ENCODE results near the gene CLIC3. TPM values are rescaled to one million over a fixed set of nuclear protein-coding genes. Genes with fewer than 3 reads are reported as not detected.
A peak's percentile ranks its signal among the peaks of the same experiment; 100 is the strongest.

CLIC3 gene
- polyA plus RNA-seq, 3 donors from 2014 or later = 673 to 911 (median 762) TPM

GRCh38 chr9:136995362-136995761 lies 1.0 kb downstream of the CLIC3 start:
- Mint-ChIP-seq H3K27ac (peak overlapping the region in 5 of 6 donors; percentile 35 to 99 (median 86)), H3K36me3 (no peaks in the 10 kb centered on the region), H3K4me1 (peaks cover 58 to 64% of the 10 kb centered on the region in 2 donors), H3K4me3 (peak overlapping the region; percentile 53 to 91 (median 85)), H3K27me3 (ENCODE audit: low read depth in 3 of 3) (peaks cover 18 to 47% (median 30%) of the 10 kb centered on the region in 3 donors), H3K9me3 (no peaks in the 10 kb centered on the region)
- DNase-seq = no peak

DNA sequence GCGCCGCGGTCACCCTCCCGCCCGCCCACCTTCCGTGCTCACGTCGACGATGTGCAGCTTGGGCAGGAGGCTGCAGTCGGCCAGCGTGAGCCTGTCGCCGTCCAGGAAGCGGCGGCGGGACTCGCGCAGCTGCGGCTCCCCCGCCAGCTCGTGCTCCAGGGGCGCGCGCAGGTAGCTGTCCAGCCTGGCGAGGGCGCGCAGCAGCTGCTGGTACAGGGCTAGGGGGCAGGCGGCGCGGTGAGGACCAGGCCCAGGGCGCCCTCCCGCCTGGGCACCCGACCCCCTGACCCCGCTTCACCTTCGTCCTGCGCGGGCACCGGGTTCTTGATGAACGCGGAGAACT lies 1.5 kb downstream of the CLIC3 start:
- peaks cover 53 to 59% of the 10 kb centered on the region in 2 donors for H3K4me1 Mint-ChIP-seq
- H3K27me3 Mint-ChIP-seq (ENCODE audit: low read depth in 3 of 3) = peaks cover 13 to 41% (median 26%) of the 10 kb centered on the region in 3 donors
- peak in 2 of 3 donors; percentile 19 to 50 for DNase-seq

GRCh38 chr9:136994180-136994887 lies 2.0 kb downstream of the CLIC3 start:
- Mint-ChIP-seq H3K27ac (peak overlapping the region in 5 of 6 donors; percentile 89 to 98 (median 97)), H3K4me1 (peaks cover 50 to 53% of the 10 kb centered on the region in 2 donors), H3K4me3 (peak overlapping the region; percentile 87 to 89 (median 88)), H3K27me3 (ENCODE audit: low read depth in 3 of 3) (peaks cover 12 to 39% (median 26%) of the 10 kb centered on the region in 3 donors), H3K9me3 (no peaks in the 10 kb centered on the region), H3K36me3 (no peaks in the 10 kb centered on the region)
- peak in 1 of 3 donors; percentile 14 for DNase-seq

More for the DNA sequence above, 1.5 kb downstream of the CLIC3 start:
- peak overlapping the region; percentile 53 to 91 (median 85) for H3K4me3 Mint-ChIP-seq
- no peaks in the 10 kb centered on the region for H3K9me3 Mint-ChIP-seq
- no peaks in the 10 kb centered on the region for H3K36me3 Mint-ChIP-seq
- peak overlapping the region in 3 of 6 donors; percentile 86 to 99 (median 99) for H3K27ac Mint-ChIP-seq

- Mint-ChIP-seq H3K9me3 (no peaks in the 10 kb centered on the region), H3K36me3 (peaks cover 0 to under 1% (median 0%) of the 10 kb centered on the region in 3 donors), H3K27me3 (ENCODE audit: low read depth in 3 of 3) (peaks cover 5 to 37% (median 21%) of the 10 kb centered on the region in 3 donors), H3K4me1 (peaks cover 38 to 40% of the 10 kb centered on the region in 2 donors), H3K27ac (peak overlapping the region; percentile 89 to 98 (median 96)), H3K4me3 (peak overlapping the region; percentile 87 to 89 (median 88))
- DNase-seq = no peak
Measured at GRCh38 chr9:136992819-136993369, 3.5 kb downstream of the CLIC3 start.

DNA sequence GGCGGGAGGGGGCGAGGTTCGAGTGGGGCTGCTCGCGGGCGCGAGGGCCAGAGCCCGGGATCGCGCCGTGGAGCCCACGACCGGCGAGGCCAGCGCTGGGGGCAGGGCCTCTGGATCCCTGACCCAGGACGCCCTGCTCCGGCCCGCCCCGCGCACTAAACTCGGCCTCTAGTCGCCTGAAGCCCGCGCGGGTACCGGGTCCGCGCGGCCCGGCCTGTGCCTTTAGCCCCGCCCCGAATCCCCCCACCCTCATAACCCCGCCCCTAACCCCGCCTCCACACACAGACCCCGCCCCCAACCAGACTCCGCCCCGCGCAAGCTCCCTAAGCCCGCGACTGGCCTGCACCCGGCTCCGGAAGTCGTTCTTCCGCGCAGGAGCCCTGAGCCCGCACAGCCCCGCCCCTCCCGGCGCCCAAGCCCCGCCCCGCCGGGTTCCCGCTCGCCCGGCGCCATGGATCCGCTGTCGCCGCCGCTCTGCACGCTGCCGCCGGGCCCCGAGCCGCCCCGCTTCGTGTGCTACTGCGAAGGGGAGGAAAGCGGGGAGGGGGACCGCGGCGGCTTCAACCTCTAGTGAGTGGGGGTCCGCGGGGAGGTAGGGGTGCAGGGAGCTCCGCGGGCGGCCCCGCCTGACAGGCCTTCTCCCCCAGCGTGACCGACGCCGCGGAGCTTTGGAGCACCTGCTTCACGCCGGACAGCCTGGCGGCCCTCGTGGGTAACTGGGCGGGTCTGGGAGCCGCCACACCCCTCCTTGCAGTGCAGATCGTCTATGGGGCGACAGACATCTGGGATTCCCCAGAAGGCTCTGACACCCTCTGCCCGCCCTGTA lies 4.2 kb downstream of the CLIC3 start, which contains the start of gene PAXX:
TSS of gene PAXX (plus strand) at position 430 of the 826 bp plus-strand sequence. CDS start at position 452, 22 bp downstream.
- peak; percentile 92 to 94 (median 94) for DNase-seq
- Mint-ChIP-seq H3K4me3 (peak within 1 kb of the TSS; percentile 87 to 89 (median 88)), H3K9me3 (no peaks in the 10 kb centered on the region), H3K27ac (peak within 1 kb of the TSS; percentile 89 to 98 (median 96)), H3K4me1 (peaks cover 31 to 33% of the 10 kb centered on the region in 2 donors), H3K36me3 (peaks cover 0 to 4% (median 0%) of the 10 kb centered on the region in 3 donors), H3K27me3 (ENCODE audit: low read depth in 3 of 3) (peaks cover 0 to 31% (median 17%) of the 10 kb centered on the region in 3 donors)

DNA sequence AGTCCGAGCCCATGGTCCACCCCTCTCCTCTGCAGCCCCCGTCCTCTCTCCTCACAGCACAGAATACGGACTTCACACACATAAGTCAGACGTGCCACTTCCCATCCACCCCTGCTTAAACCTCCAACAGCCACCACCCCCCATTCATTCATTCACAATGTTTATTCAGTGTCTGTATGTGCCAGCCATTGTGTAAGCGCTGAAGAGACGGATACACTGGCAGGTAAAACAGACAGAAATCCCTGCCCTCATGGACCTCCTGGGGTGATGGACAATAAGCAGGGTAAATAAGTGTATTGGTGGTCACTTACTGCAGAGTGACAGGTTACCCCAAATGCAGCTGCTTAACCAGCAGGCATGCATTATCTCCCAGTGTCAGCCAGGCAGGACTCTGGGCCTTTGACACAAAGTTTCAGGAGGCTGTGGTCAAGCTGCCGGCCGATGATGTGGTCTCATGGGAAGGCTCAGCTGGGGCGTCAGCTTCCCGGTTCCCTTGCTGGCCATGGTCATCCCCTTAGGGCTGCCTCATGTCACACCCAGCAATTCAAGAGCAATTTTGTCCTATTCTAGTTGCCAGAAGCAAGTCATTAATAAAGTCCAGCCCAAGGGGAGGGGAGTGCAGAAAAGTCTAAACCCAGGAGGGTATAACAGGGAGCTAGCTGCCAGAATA lies 6.0 kb downstream of the CLIC3 start:
- Mint-ChIP-seq H3K9me3 (no peaks in the 10 kb centered on the region), H3K27me3 (ENCODE audit: low read depth in 3 of 3) (peaks cover 2 to 20% (median 12%) of the 10 kb centered on the region in 3 donors), H3K36me3 (peaks cover 0 to 4% (median 0%) of the 10 kb centered on the region in 3 donors), H3K4me1 (peaks cover 22 to 24% of the 10 kb centered on the region in 2 donors), H3K4me3 (peak overlapping the region; percentile 73 to 82 (median 81)), H3K27ac (peak overlapping the region; percentile 63 to 95 (median 85))
- DNase-seq = no peak

- DNase-seq = no peak
- peaks cover 5 to 16% (median 13%) of the 10 kb centered on the region in 3 donors for H3K27me3 Mint-ChIP-seq (ENCODE audit: low read depth in 3 of 3)
- H3K9me3 Mint-ChIP-seq = no peaks in the 10 kb centered on the region
- H3K4me3 Mint-ChIP-seq = no peak overlapping the region
- peak overlapping the region in 1 of 6 donors; percentile 24 for H3K27ac Mint-ChIP-seq
- peaks cover 23 to 24% of the 10 kb centered on the region in 2 donors for H3K4me1 Mint-ChIP-seq
- H3K36me3 Mint-ChIP-seq = peaks cover 0 to 7% (median 2%) of the 10 kb centered on the region in 3 donors
Measured at GRCh38 chr9:136988872-136989271, 7.5 kb downstream of the CLIC3 start.

DNA sequence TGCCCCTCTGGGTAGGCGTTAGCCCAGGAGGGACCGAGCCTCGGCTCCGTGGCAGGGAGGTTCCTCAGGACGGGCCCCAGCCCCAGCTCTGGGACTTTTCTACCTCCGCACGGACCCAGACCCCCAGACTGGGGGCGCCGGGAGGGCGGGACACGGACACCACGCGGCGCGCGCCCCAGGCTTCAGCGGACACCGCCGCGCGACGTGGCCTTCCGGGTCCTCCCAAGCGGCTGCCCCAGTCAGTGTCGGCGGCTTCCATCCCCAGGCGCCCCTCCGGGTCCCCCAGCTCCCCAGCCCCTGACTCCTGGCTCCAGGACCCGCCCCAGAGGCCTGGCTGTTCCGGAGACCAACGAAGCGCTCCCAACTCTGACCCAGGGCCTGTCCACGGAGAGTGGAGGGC lies 10.5 kb downstream of the CLIC3 start:
- Mint-ChIP-seq H3K4me3 (peak overlapping the region in 1 of 5 donors; percentile 21), H3K4me1 (peaks cover 8 to 10% of the 10 kb centered on the region in 2 donors), H3K27me3 (ENCODE audit: low read depth in 3 of 3) (peaks cover 4 to 9% (median 8%) of the 10 kb centered on the region in 3 donors), H3K27ac (no peak overlapping the region), H3K36me3 (peaks cover 0 to 9% (median 4%) of the 10 kb centered on the region in 3 donors), H3K9me3 (no peaks in the 10 kb centered on the region)
- DNase-seq = no peak

DNA sequence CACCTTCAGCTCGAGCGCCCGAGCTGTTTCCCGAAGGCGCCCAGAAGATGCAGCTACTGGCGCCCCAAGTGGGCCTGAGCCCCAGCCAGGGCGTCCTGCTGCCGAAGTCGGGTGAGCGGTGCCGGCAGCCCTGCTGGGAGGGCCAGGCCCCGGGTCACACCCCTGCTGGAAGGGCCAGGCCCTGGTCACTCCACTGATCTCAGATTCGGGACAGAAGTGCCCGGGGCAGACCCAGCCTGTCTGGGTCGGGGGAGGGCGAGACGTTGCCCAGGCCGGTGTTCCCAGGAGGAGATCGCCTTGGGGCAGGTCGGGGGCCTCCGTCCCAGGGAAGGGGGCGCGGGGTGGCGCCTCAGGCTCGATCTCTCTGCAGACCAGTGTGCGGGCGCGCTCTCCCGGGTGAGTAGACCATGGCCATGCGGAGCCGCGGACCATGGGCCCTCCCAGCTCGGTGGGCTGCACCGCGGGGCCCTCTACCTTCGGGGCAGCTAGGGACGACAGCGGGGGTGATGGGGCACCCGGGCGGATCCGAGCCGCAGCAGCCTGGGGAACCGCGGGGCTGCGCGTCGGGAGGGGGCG lies 11.3 kb downstream of the CLIC3 start:
- Mint-ChIP-seq H3K9me3 (no peaks in the 10 kb centered on the region), H3K4me3 (no peak overlapping the region), H3K27me3 (ENCODE audit: low read depth in 3 of 3) (peaks cover 2 to 9% (median 8%) of the 10 kb centered on the region in 3 donors), H3K27ac (no peak overlapping the region), H3K36me3 (peaks cover 0 to 9% (median 4%) of the 10 kb centered on the region in 3 donors), H3K4me1 (peaks cover 6 to 7% of the 10 kb centered on the region in 2 donors)
- DNase-seq = no peak

DNA sequence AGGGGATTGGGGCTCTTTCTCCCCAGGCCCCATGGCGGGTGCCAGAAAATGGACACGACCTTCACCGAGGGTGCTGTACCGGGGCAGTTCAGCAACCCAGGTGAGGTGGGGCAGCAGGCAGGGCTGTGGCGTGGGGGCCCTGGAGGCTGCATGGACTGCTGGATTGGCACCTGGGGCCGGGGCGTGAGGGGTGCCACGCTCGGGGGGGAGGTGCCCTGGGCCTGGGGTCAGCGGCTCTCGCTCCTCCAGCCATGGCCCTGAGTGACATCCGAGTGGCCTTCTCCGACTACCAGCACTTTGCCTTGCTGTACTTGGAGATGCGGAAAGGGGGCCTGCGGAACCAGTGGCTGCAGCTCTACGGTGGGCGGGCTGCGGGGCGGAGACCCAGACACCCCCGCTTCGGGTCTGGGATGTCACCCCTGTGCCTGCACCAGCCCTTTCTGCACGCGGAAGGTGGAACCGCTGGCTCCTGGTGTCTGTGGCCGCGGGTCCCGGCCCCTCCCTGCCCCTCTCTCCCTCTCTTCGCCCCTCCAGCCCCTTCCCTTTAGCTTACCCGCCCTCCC lies 11.8 kb downstream of the CLIC3 start:
- no peak for DNase-seq
- Mint-ChIP-seq H3K4me1 (peaks cover 6 to 7% of the 10 kb centered on the region in 2 donors), H3K9me3 (no peaks in the 10 kb centered on the region), H3K27me3 (ENCODE audit: low read depth in 3 of 3) (peaks cover 2 to 9% (median 8%) of the 10 kb centered on the region in 3 donors), H3K4me3 (no peak overlapping the region), H3K36me3 (peaks cover 0 to 9% (median 4%) of the 10 kb centered on the region in 3 donors), H3K27ac (no peak overlapping the region)

- peak overlapping the region in 3 of 5 donors; percentile 3 to 21 (median 16) for H3K4me3 Mint-ChIP-seq
- H3K9me3 Mint-ChIP-seq = no peaks in the 10 kb centered on the region
- peaks cover 2 to 9% (median 4%) of the 10 kb centered on the region in 3 donors for H3K27me3 Mint-ChIP-seq (ENCODE audit: low read depth in 3 of 3)
- peaks cover 6 to 7% of the 10 kb centered on the region in 2 donors for H3K4me1 Mint-ChIP-seq
- H3K27ac Mint-ChIP-seq = no peak overlapping the region
- peaks cover 0 to 9% (median 4%) of the 10 kb centered on the region in 3 donors for H3K36me3 Mint-ChIP-seq
- DNase-seq = no peak
Measured at GRCh38 chr9:136983656-136984314, 12.6 kb downstream of the CLIC3 start.

GRCh38 chr9:136983167-136983566 lies 13.2 kb downstream of the CLIC3 start:
- Mint-ChIP-seq H3K4me3 (no peak overlapping the region), H3K36me3 (peaks cover 0 to 9% (median 4%) of the 10 kb centered on the region in 3 donors), H3K27me3 (ENCODE audit: low read depth in 3 of 3) (peaks cover 2 to 9% (median 4%) of the 10 kb centered on the region in 3 donors), H3K9me3 (no peaks in the 10 kb centered on the region), H3K27ac (no peak overlapping the region), H3K4me1 (peaks cover 6 to 7% of the 10 kb centered on the region in 2 donors)
- no peak for DNase-seq

Measured in immature natural killer cell (primary cell).